WTC11 (cell line): ENCODE data around the gene FOXF2. TPM values are rescaled to one million over a fixed set of nuclear protein-coding genes. Genes with fewer than 3 reads are reported as not detected.

Experiments used
- ATAC-seq: fragments of 200-7000 bp; cut with Tn5 transposase; 2 replicates; pipeline ENCODE4 v1.10.0; 2021; ENCODE audit warnings: mild to moderate bottlenecking, moderate library complexity
- CTCF ChIA-PET: fragments of 300-600 bp; sonication (Branson Sonifier 250); formaldehyde crosslinking; loops from one replicate; lab custom pipeline; 2021; ENCODE audit warnings: antibody characterized with exemption; lab: Charles Lee
- POLR2A ChIA-PET: fragments of 350-600 bp; sonication (Branson Sonifier 250); formaldehyde crosslinking; loops from one replicate; lab custom pipeline; 2021; ENCODE audit warnings: antibody characterized with exemption; lab: Charles Lee
- DNase-seq: peaks from one replicate; pipeline ENCODE4 v3.0.0; 2021; ENCODE audit warnings: low spot score
- H3K27ac Mint-ChIP-seq: 2 replicates; pipeline ENCODE4 v1.8.0; 2021; ENCODE audit warnings: mixed read lengths
- H3K27me3 Mint-ChIP-seq: 2 replicates; pipeline ENCODE4 v1.8.0; 2021; ENCODE audit warnings: low read depth, mild to moderate bottlenecking, moderate library complexity, mixed read lengths
- H3K36me3 Mint-ChIP-seq: 2 replicates; pipeline ENCODE4 v1.8.0; 2021; ENCODE audit warnings: mixed read lengths
- H3K4me1 Mint-ChIP-seq: 2 replicates; pipeline ENCODE4 v1.8.0; 2022; ENCODE audit warnings: mixed read lengths
- H3K4me3 Mint-ChIP-seq: 2 replicates; pipeline ENCODE4 v1.8.0; 2021; ENCODE audit warnings: mild to moderate bottlenecking, moderate library complexity, mixed read lengths
- H3K9me3 Mint-ChIP-seq: 2 replicates; pipeline ENCODE4 v1.8.0; 2021; ENCODE audit warnings: mixed read lengths
- ATF1 ChIP-seq: sonication (generic); formaldehyde crosslinking; IDR thresholded peaks from 2 replicates; pipeline ENCODE4 v1.8.1; 2023; ENCODE audit warnings: mild to moderate bottlenecking, moderate library complexity, missing genetic modification reagents
- CBFB ChIP-seq: sonication (generic); formaldehyde crosslinking; IDR thresholded peaks from 2 replicates; pipeline ENCODE4 v1.8.1; 2022; ENCODE audit warnings: mild to moderate bottlenecking, low read depth, missing genetic modification reagents
- ELF4 ChIP-seq: sonication (generic); formaldehyde crosslinking; IDR thresholded peaks from 2 replicates; pipeline ENCODE4 v1.8.1; 2022; ENCODE audit warnings: low read depth, mild to moderate bottlenecking, moderate library complexity, missing genetic modification reagents
- FOXP1 ChIP-seq: sonication (generic); formaldehyde crosslinking; IDR thresholded peaks from 2 replicates; pipeline ENCODE4 v1.8.0; 2022; ENCODE audit warnings: missing genetic modification reagents, mild to moderate bottlenecking, moderate library complexity, borderline replicate concordance
- NFE2L1 ChIP-seq: sonication (generic); formaldehyde crosslinking; IDR thresholded peaks from 2 replicates; pipeline ENCODE4 v1.8.1; 2023; ENCODE audit warnings: missing genetic modification reagents
- RORB ChIP-seq: fragments of 250-450 bp; sonication (Bioruptor Pico); IDR thresholded peaks from 2 replicates; pipeline ENCODE4 v1.9.0; 2021; ENCODE audit warnings: mild to moderate bottlenecking
- TP53 ChIP-seq: sonication (generic); formaldehyde crosslinking; IDR thresholded peaks from 2 replicates; pipeline ENCODE4 v1.8.1; 2023; ENCODE audit warnings: mild to moderate bottlenecking, missing genetic modification reagents
- ZNF263 ChIP-seq: sonication (generic); formaldehyde crosslinking; IDR thresholded peaks from 2 replicates; pipeline ENCODE4 v1.8.1; 2022; ENCODE audit warnings: low read depth, mild to moderate bottlenecking, moderate library complexity, missing genetic modification reagents
- total RNA-seq: library from RNA; stranded (reverse); gene quantifications from 3 replicates; pipeline ENCODE4 v1.2.3, GENCODE V29; 2021
- TF ChIP-seq, protein P1 (sequence below): sonication (generic); formaldehyde crosslinking; IDR thresholded peaks from 2 replicates; pipeline ENCODE4 v1.8.0; 2022; ENCODE audit warnings: mild to moderate bottlenecking, missing genetic modification reagents
- TF ChIP-seq, protein P2 (sequence below): sonication (generic); formaldehyde crosslinking; IDR thresholded peaks from 2 replicates; pipeline ENCODE4 v1.8.1; 2023; ENCODE audit warnings: mild to moderate bottlenecking, missing genetic modification reagents, moderate library complexity
- TF ChIP-seq, protein P3 (sequence below): fragments of 250-450 bp; sonication (Bioruptor Pico); IDR thresholded peaks from 2 replicates; pipeline ENCODE4 v1.8.0; 2021; ENCODE audit warnings: mild to moderate bottlenecking
- TF ChIP-seq, protein P4 (sequence below): sonication (generic); formaldehyde crosslinking; IDR thresholded peaks from 2 replicates; pipeline ENCODE4 v1.8.1; 2023; ENCODE audit warnings: mild to moderate bottlenecking, missing genetic modification reagents
- TF ChIP-seq, protein P5 (sequence below): sonication (generic); formaldehyde crosslinking; IDR thresholded peaks from 2 replicates; pipeline ENCODE4 v1.8.0; 2022; ENCODE audit warnings: missing genetic modification reagents
- TF ChIP-seq, protein P6 (sequence below): sonication (generic); formaldehyde crosslinking; IDR thresholded peaks from 2 replicates; pipeline ENCODE4 v1.8.1; 2022; ENCODE audit warnings: mild to moderate bottlenecking, moderate library complexity, missing genetic modification reagents

FOXF2 gene
- total RNA-seq, 1 experiment from 2014 or later: 0.11 TPM

DNA sequence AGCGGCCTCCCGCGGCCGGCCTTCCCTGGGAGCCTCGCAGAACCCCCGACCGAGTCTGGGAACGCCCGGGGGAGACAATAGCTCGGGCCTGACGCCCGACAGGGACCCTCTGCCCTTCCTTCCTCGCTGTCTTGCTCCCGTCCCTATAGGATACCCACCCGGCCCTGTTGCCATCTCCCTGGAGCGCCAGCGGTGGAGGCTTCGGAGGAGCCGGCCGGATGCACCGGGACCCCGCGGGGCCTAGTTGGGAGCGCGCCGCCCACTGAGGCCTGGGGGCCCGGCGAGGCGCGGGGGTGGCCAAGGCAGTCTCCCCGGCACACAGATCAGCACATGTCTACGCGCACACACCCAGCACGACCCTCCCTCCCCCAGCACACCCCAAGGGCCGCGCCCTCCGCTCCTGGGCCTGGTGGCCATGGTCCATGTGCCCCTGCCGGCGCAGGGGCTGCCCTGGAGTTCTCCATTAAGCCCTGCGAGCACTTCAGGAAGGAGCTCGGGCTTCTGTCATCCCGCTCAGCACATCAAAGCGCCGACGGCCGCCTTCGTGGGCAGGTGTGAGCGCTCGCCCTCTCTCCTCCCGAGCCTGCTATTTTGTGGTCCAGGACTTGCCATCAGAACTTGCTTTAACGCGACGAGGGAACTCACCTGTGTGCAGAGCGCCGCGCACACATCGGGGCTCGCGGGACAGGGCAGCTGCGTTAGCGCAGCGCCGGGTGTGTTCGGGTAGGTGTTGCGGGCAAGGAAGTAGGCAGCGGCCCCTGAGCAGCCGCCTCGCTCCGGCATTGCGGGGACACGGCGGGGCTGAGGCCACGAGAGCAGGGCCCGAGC lies 3.7 kb downstream of the FOXF2 start (continued):
- TF ChIP-seq, protein P1, sequence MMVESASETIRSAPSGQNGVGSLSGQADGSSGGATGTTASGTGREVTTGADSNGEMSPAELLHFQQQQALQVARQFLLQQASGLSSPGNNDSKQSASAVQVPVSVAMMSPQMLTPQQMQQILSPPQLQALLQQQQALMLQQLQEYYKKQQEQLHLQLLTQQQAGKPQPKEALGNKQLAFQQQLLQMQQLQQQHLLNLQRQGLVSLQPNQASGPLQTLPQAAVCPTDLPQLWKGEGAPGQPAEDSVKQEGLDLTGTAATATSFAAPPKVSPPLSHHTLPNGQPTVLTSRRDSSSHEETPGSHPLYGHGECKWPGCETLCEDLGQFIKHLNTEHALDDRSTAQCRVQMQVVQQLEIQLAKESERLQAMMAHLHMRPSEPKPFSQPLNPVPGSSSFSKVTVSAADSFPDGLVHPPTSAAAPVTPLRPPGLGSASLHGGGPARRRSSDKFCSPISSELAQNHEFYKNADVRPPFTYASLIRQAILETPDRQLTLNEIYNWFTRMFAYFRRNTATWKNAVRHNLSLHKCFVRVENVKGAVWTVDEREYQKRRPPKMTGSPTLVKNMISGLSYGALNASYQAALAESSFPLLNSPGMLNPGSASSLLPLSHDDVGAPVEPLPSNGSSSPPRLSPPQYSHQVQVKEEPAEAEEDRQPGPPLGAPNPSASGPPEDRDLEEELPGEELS (CRISPR knock-in tag): no peak
- TF ChIP-seq, all 79 proteins: peak for 0

DNA sequence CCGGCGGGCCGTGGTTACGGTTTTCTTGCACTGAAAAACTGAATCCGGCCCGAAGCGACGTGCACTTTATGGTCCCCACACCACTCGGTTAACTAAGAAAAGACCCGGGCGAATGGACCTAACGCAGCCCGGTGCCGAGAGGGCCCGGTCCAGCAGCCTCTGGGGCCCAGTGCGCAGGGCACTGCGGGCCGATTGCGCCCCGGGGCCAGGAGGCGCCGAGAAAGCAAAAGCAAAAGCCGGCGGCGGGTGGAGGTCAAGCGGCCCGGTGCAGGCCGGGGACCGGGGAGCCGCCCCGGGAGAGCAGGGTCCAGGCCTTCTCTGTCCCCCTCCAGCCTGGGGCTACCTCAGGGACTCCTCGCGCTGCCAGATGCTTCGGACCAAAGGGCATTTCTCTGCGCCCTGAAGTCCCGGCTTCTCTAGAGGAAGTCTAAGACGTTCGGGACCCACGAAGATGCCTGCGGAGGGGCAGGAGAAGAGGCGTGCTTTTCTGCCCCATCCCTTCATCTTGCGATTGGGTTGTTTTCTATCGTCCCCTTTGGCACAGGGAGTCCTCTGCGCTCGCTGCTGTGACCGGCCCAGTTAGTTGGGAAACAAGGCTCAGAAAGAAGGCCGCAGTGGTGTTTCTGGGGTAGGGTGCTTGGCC lies 4.4 kb downstream of the FOXF2 start:
- H3K36me3 Mint-ChIP-seq: no peaks in the 10 kb centered on the region
- no peak for ATAC-seq
- H3K4me3 Mint-ChIP-seq: no peak overlapping the region
- H3K27me3 Mint-ChIP-seq: peaks cover 93% of the 10 kb centered on the region
- peaks cover 35% of the 10 kb centered on the region for H3K4me1 Mint-ChIP-seq
- H3K9me3 Mint-ChIP-seq: no peaks in the 10 kb centered on the region
- H3K27ac Mint-ChIP-seq: no peak overlapping the region
- 0 out of 2 replicates have a peak, but pooled peaks have one; percentile 37 for TF ChIP-seq FOXP1 (CRISPR knock-in tag)
- TF ChIP-seq NFE2L1 (CRISPR knock-in tag): no peak
- TF ChIP-seq, all 79 proteins: peak for 1
- ChIA-PET POLR2A (no interaction called here), CTCF (interaction anchor here (0.8 to 1.8 kb wide), 8 partner anchors 10 to 85 kb away, joined by 3 to 7 read pairs (median 3); no protein-coding TSS in a partner anchor)
- DNase-seq: no peak

DNA sequence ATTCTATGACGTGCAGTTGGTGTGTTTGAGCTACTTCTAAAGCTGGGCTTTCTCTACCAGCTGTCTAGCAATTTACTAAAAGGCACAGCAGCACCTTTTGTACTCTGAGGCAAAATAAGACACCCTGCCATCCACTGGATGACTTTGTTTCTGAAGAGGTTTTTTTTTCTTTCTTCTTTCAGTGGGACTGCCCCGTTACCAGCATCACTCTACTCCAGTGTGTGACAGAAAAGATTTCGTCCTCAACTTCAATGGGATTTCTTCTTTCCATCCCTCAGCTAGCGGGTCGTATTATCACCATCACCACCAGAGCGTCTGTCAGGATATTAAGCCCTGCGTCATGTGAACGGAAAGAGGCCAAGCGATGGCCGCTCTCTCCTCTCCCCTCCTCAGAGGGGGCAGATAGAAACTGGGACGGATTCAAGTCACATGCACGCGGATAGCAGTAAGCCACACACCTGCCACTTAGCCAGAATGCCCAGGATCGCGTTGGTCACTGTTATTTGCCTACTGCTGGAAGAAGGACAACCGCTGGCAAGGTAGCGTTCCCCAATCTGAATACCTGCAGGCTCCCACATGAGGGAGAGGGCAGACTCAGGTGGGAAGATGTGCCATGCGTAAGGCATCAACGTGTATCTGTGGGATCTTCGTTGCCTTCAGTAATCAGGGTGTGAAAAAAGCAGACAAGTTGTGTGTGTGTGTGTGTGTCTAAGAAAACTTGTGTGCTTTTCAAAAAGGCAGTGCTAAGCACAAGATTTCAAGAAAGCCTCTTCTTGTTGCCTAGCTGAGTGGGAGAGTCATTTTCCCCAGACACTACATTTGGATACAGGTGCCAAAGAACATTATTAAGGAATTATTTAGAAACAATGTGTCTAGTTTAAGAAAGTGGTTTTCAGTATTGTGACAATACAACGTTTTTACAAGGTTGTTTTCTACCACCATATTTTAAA lies 5.4 kb downstream of the FOXF2 start:
- TF ChIP-seq ATF1 (CRISPR knock-in tag): no peak
- TF ChIP-seq, protein P2, sequence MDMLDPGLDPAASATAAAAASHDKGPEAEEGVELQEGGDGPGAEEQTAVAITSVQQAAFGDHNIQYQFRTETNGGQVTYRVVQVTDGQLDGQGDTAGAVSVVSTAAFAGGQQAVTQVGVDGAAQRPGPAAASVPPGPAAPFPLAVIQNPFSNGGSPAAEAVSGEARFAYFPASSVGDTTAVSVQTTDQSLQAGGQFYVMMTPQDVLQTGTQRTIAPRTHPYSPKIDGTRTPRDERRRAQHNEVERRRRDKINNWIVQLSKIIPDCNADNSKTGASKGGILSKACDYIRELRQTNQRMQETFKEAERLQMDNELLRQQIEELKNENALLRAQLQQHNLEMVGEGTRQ (CRISPR knock-in tag): peak; percentile 24; the same call in 1 of the 2 replicates
- no peak for DNase-seq
- Mint-ChIP-seq H3K27ac (no peak overlapping the region), H3K36me3 (no peaks in the 10 kb centered on the region), H3K9me3 (no peaks in the 10 kb centered on the region), H3K4me3 (peak overlapping the region; percentile 11; the same call in 1 of the 2 replicates), H3K27me3 (peaks cover 98% of the 10 kb centered on the region), H3K4me1 (peaks cover 37% of the 10 kb centered on the region)
- POLR2A ChIA-PET: no interaction called here
- no peak for ATAC-seq
- CTCF ChIA-PET: interaction anchor here (0.6 to 2.6 kb wide), 6 partner anchors 11 to 192 kb away, joined by 3 to 23 read pairs (median 3); no protein-coding TSS in a partner anchor

DNA sequence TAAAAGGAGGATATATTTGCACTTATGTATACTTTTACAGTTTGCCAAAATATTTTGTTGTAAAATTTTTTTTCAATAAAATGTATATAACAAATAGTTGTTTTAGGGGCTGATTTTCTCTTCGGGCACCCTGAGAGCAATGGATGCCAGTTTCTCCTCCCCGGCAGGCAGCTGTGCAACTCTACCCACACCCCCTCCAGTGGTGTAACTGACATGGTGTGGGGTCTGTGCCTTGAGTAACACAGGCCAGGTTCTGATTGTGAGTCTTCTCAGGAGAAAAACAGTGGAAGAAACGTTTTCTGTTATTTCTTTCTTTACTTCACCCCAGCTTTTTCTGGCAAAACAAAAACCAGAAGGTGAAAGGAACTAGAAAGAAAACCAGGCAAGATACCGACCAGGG lies 6.1 kb downstream of the FOXF2 start:
- H3K27ac Mint-ChIP-seq: no peak overlapping the region
- H3K9me3 Mint-ChIP-seq: no peaks in the 10 kb centered on the region
- peaks cover 99% of the 10 kb centered on the region for H3K27me3 Mint-ChIP-seq
- H3K4me1 Mint-ChIP-seq: peaks cover 34% of the 10 kb centered on the region
- POLR2A ChIA-PET: no interaction called here
- H3K4me3 Mint-ChIP-seq: no peak overlapping the region
- no peaks in the 10 kb centered on the region for H3K36me3 Mint-ChIP-seq
- DNase-seq (no peak), ATAC-seq (no peak)
- CTCF ChIA-PET: interaction anchor here (0.6 to 2.6 kb wide), 2 partner anchors 12 to 191 kb away, joined by 3 to 23 read pairs; no protein-coding TSS in a partner anchor
- TF ChIP-seq ZNF263 (CRISPR knock-in tag): no peak
- TF ChIP-seq CBFB (CRISPR knock-in tag): no peak
- TF ChIP-seq, protein P3, sequence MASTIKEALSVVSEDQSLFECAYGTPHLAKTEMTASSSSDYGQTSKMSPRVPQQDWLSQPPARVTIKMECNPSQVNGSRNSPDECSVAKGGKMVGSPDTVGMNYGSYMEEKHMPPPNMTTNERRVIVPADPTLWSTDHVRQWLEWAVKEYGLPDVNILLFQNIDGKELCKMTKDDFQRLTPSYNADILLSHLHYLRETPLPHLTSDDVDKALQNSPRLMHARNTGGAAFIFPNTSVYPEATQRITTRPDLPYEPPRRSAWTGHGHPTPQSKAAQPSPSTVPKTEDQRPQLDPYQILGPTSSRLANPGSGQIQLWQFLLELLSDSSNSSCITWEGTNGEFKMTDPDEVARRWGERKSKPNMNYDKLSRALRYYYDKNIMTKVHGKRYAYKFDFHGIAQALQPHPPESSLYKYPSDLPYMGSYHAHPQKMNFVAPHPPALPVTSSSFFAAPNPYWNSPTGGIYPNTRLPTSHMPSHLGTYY (CRISPR knock-in tag): no peak
- TF ChIP-seq, protein P4, sequence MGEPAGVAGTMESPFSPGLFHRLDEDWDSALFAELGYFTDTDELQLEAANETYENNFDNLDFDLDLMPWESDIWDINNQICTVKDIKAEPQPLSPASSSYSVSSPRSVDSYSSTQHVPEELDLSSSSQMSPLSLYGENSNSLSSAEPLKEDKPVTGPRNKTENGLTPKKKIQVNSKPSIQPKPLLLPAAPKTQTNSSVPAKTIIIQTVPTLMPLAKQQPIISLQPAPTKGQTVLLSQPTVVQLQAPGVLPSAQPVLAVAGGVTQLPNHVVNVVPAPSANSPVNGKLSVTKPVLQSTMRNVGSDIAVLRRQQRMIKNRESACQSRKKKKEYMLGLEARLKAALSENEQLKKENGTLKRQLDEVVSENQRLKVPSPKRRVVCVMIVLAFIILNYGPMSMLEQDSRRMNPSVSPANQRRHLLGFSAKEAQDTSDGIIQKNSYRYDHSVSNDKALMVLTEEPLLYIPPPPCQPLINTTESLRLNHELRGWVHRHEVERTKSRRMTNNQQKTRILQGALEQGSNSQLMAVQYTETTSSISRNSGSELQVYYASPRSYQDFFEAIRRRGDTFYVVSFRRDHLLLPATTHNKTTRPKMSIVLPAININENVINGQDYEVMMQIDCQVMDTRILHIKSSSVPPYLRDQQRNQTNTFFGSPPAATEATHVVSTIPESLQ (CRISPR knock-in tag): no peak
- TF ChIP-seq, protein P5, sequence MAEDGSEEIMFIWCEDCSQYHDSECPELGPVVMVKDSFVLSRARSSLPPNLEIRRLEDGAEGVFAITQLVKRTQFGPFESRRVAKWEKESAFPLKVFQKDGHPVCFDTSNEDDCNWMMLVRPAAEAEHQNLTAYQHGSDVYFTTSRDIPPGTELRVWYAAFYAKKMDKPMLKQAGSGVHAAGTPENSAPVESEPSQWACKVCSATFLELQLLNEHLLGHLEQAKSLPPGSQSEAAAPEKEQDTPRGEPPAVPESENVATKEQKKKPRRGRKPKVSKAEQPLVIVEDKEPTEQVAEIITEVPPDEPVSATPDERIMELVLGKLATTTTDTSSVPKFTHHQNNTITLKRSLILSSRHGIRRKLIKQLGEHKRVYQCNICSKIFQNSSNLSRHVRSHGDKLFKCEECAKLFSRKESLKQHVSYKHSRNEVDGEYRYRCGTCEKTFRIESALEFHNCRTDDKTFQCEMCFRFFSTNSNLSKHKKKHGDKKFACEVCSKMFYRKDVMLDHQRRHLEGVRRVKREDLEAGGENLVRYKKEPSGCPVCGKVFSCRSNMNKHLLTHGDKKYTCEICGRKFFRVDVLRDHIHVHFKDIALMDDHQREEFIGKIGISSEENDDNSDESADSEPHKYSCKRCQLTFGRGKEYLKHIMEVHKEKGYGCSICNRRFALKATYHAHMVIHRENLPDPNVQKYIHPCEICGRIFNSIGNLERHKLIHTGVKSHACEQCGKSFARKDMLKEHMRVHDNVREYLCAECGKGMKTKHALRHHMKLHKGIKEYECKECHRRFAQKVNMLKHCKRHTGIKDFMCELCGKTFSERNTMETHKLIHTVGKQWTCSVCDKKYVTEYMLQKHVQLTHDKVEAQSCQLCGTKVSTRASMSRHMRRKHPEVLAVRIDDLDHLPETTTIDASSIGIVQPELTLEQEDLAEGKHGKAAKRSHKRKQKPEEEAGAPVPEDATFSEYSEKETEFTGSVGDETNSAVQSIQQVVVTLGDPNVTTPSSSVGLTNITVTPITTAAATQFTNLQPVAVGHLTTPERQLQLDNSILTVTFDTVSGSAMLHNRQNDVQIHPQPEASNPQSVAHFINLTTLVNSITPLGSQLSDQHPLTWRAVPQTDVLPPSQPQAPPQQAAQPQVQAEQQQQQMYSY (CRISPR knock-in tag): no peak
- TF ChIP-seq RORB (CRISPR knock-in tag): no peak
- TF ChIP-seq TP53 (CRISPR knock-in tag): no peak
- TF ChIP-seq ELF4 (CRISPR knock-in tag): no peak
- TF ChIP-seq, protein P6, sequence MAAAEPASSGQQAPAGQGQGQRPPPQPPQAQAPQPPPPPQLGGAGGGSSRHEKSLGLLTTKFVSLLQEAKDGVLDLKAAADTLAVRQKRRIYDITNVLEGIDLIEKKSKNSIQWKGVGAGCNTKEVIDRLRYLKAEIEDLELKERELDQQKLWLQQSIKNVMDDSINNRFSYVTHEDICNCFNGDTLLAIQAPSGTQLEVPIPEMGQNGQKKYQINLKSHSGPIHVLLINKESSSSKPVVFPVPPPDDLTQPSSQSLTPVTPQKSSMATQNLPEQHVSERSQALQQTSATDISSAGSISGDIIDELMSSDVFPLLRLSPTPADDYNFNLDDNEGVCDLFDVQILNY: no peak
